Liver (tissue), 9 donors: Measurements from ENCODE around the gene PTGIS. TPM values are rescaled to one million over a fixed set of nuclear protein-coding genes. Genes with fewer than 3 reads are reported as not detected.
A peak's percentile ranks its signal among the peaks of the same experiment; 100 is the strongest.

Experiments
- DNase-seq: peaks from one replicate; pipeline ENCODE4 v3.0.0-alpha.2; 2017; ENCODE audit warnings: low spot score
- H3K27ac ChIP-seq, 2 donors: one replicate each; pipeline ENCODE4 v1.7.0; 2013; ENCODE audit warnings: inconsistent platforms in 2 of 2, low read length in 2 of 2, control low read depth in 1 of 2, low read depth in 1 of 2, mild to moderate bottlenecking in 1 of 2
- H3K27me3 ChIP-seq, 4 donors: one replicate each; pipeline versions ENCODE4 v1.6.1 to v1.7.0; 2013; ENCODE audit warnings: low read length in 3 of 4, inconsistent platforms in 1 of 4, mild to moderate bottlenecking in 1 of 4, moderate library complexity in 1 of 4; ENCODE audit not compliant: control insufficient read depth in 4 of 4, insufficient read depth in 4 of 4
- H3K36me3 ChIP-seq, 4 donors: one replicate each; pipeline versions ENCODE4 v1.6.1 to v1.7.0; 2013; ENCODE audit warnings: low read length in 3 of 4, mild to moderate bottlenecking in 3 of 4, low read depth in 1 of 4, moderate library complexity in 1 of 4; ENCODE audit not compliant: control insufficient read depth in 4 of 4, insufficient read depth in 3 of 4
- H3K4me1 ChIP-seq, 4 donors: one replicate each; pipeline versions ENCODE4 v1.6.1 to v1.7.0; 2013; ENCODE audit warnings: low read length in 3 of 4, mild to moderate bottlenecking in 3 of 4, moderate library complexity in 1 of 4; ENCODE audit not compliant: control insufficient read depth in 4 of 4, insufficient read depth in 4 of 4
- H3K4me3 ChIP-seq, 3 donors: one replicate each; pipeline versions ENCODE4 v1.6.1 to v1.7.0; 2013; ENCODE audit warnings: low read length in 3 of 3, control low read depth in 1 of 3, low read depth in 1 of 3, mild to moderate bottlenecking in 1 of 3
- H3K9ac ChIP-seq, 2 donors: one replicate each; pipeline ENCODE4 v1.7.0; 2013; ENCODE audit warnings: low read length in 2 of 2, mild to moderate bottlenecking in 2 of 2, moderate library complexity in 2 of 2, control low read depth in 1 of 2, low read depth in 1 of 2
- H3K9me3 ChIP-seq, 4 donors: one replicate each; pipeline versions ENCODE4 v1.6.1 to v1.7.0; 2013; ENCODE audit warnings: low read length in 3 of 4; ENCODE audit not compliant: control insufficient read depth in 4 of 4
- ATF3 ChIP-seq: IDR thresholded peaks from 2 replicates; pipeline ENCODE4 v1.6.1; 2016; ENCODE audit warnings: antibody characterized with exemption
- CTCF ChIP-seq: fragments of 150-350 bp; IDR thresholded peaks from 2 replicates; pipeline ENCODE4 v1.5.1; 2017; ENCODE audit warnings: improper control_type of control experiment, low read depth, low read length; ENCODE audit not compliant: missing input control
- EGR1 ChIP-seq, 2 donors: IDR thresholded peaks; 2 replicates each; pipeline ENCODE4 v1.6.1; 2016 to 2018; ENCODE audit warnings: antibody characterized with exemption in 2 of 2, low read depth in 2 of 2
- FOXA1 ChIP-seq: IDR thresholded peaks from 2 replicates; pipeline ENCODE4 v1.6.1; 2016; ENCODE audit warnings: antibody characterized with exemption
- FOXA2 ChIP-seq: IDR thresholded peaks from 2 replicates; pipeline ENCODE4 v1.6.1; 2016; ENCODE audit warnings: antibody characterized with exemption
- GABPA ChIP-seq, 2 donors: IDR thresholded peaks in 1 of 2; conservative IDR thresholded peaks in 1 of 2; 2 replicates each; pipeline ENCODE4 v1.6.1; 2016; ENCODE audit warnings: antibody characterized with exemption in 2 of 2, mild to moderate bottlenecking in 1 of 2, moderate library complexity in 1 of 2
- HNF4A ChIP-seq, 2 donors: conservative IDR thresholded peaks; 2 replicates each; pipeline ENCODE4 v1.6.1; 2016; ENCODE audit warnings: antibody characterized with exemption in 2 of 2, mild to moderate bottlenecking in 2 of 2
- HNF4G ChIP-seq: IDR thresholded peaks from 2 replicates; pipeline ENCODE4 v1.6.1; 2016; ENCODE audit warnings: antibody characterized with exemption
- JUND ChIP-seq, 2 donors: IDR thresholded peaks; 2 replicates each; pipeline ENCODE4 v1.6.1; 2016; ENCODE audit warnings: antibody characterized with exemption in 2 of 2
- MAX ChIP-seq: IDR thresholded peaks from 2 replicates; pipeline ENCODE4 v1.6.1; 2016; ENCODE audit warnings: antibody characterized with exemption
- NR2F2 ChIP-seq: IDR thresholded peaks from 2 replicates; pipeline ENCODE4 v1.6.1; 2016; ENCODE audit warnings: antibody characterized with exemption
- RAD21 ChIP-seq, 2 donors: IDR thresholded peaks; 2 replicates each; pipeline ENCODE4 v1.6.1; 2016; ENCODE audit warnings: antibody characterized with exemption in 2 of 2, mild to moderate bottlenecking in 2 of 2
- REST ChIP-seq: IDR thresholded peaks from 2 replicates; pipeline ENCODE4 v1.6.1; 2016; ENCODE audit warnings: antibody characterized with exemption, mild to moderate bottlenecking
- RXRA ChIP-seq, 2 donors: IDR thresholded peaks; 2 replicates each; pipeline ENCODE4 v1.6.1; 2017 to 2018; ENCODE audit warnings: antibody characterized with exemption in 2 of 2, mild to moderate bottlenecking in 1 of 2
- SP1 ChIP-seq: IDR thresholded peaks from 2 replicates; pipeline ENCODE4 v1.6.1; 2018; ENCODE audit warnings: antibody characterized with exemption, mild to moderate bottlenecking
- TAF1 ChIP-seq: conservative IDR thresholded peaks from 2 replicates; pipeline ENCODE4 v1.6.1; 2016; ENCODE audit warnings: antibody characterized with exemption, mild to moderate bottlenecking
- YY1 ChIP-seq: IDR thresholded peaks from 2 replicates; pipeline ENCODE4 v1.6.1; 2016; ENCODE audit warnings: antibody characterized with exemption, mild to moderate bottlenecking
- ZBTB33 ChIP-seq: IDR thresholded peaks from 2 replicates; pipeline ENCODE4 v1.6.1; 2016; ENCODE audit warnings: antibody characterized with exemption
- WGBS: extraction: QIAGEN DNeasy Blood & Tissue Kit; methylation state at CpG from one replicate; pipeline ENCODE4 v1.1.7; 2013; 5-methylcytosine and 5-hydroxymethylcytosine counted together
- polyA plus RNA-seq, 2 donors: library from polyadenylated mRNA; stranded (reverse) in 1 of 2; unstranded in 1 of 2; fragments of 200-250 nt in 1 of 2; fragments of >200 nt in 1 of 2; fragmentation: Nextera tagmentation in 1 of 2; extraction: Ambion mirVana in 1 of 2; gene quantifications; one replicate each; pipeline versions ENCODE4 v1.2.1 to v1.2.3, GENCODE V29; 2013 to 2015
- total RNA-seq, 2 donors: library from RNA; depleted of rRNA; stranded (reverse); fragments of >200 nt; gene quantifications; one replicate each; pipeline ENCODE4 v1.2.3, GENCODE V29; 2014
- donor health status: healthy.
- donor health status: healthy.
- donor health status: healthy.
- donor health status: healthy.
- donor health status: healthy.

PTGIS gene
- total and polyA plus RNA-seq, 4 donors: 2.2 to 6.3 (median 3.8) TPM

- DNase-seq: no peak
- Histone ChIP-seq H3K9me3 (no peaks in the 10 kb centered on the region), H3K9ac (no peak overlapping the region), H3K36me3 (no peaks in the 10 kb centered on the region), H3K27me3 (no peaks in the 10 kb centered on the region), H3K4me1 (peaks cover 0 to 9% (median 3%) of the 10 kb centered on the region in 4 donors), H3K4me3 (no peak overlapping the region), H3K27ac (no peak overlapping the region)
- TF ChIP-seq TAF1 (no peak), RAD21 (IDR thresholded peaks at IDR 0.05) (peak; percentile 46 to 63), HNF4A (conservative IDR thresholded peaks at IDR 0.05) (peak in 1 of 2 donors; percentile 19), ZBTB33 (no peak), RXRA (IDR thresholded peaks at IDR 0.05) (peak in 1 of 2 donors; percentile 10), CTCF (peak; percentile 22)
- 74% methylated on average over 11 of the region's 11 CpGs for WGBS
These were observed 35.3 kb upstream of the PTGIS start for GRCh38 chr20:49603209-49603627.

GRCh38 chr20:49602345-49603208 lies 34.6 kb upstream of the PTGIS start:
- Histone ChIP-seq H3K9me3 (no peaks in the 10 kb centered on the region), H3K36me3 (no peaks in the 10 kb centered on the region), H3K27me3 (no peaks in the 10 kb centered on the region), H3K9ac (no peak overlapping the region), H3K4me3 (no peak overlapping the region), H3K27ac (no peak overlapping the region), H3K4me1 (peaks cover 0 to 9% (median 3%) of the 10 kb centered on the region in 4 donors)
- 91% methylated on average over 9 of the region's 9 CpGs for WGBS
- no peak for TF ChIP-seq JUND (IDR thresholded peaks at IDR 0.05)
- no peak for TF ChIP-seq CTCF
- TF ChIP-seq HNF4G: no peak
- no peak for TF ChIP-seq HNF4A (conservative IDR thresholded peaks at IDR 0.05)
- TF ChIP-seq EGR1 (IDR thresholded peaks at IDR 0.05; ENCODE audit: low read depth in 2 of 2): no peak
- TF ChIP-seq YY1: no peak
- no peak for TF ChIP-seq RXRA (IDR thresholded peaks at IDR 0.05)
- TF ChIP-seq ATF3: no peak
- no peak for TF ChIP-seq NR2F2
- no peak for TF ChIP-seq GABPA (IDR thresholded peaks at IDR 0.05 in 1 of 2, conservative IDR thresholded peaks at IDR 0.05 in 1 of 2)
- no peak for TF ChIP-seq SP1
- no peak for TF ChIP-seq FOXA2
- no peak for TF ChIP-seq MAX
- TF ChIP-seq REST: no peak
- TF ChIP-seq RAD21 (IDR thresholded peaks at IDR 0.05): no peak
- no peak for TF ChIP-seq ZBTB33
- no peak for TF ChIP-seq FOXA1
- no peak for TF ChIP-seq TAF1
- no peak for DNase-seq
